ENCODE results near the gene SP140.
"Not testable (repeated sequence)": the region's sequence is repeated elsewhere in the genome, so short reads cannot be mapped to it uniquely, and the experiment has no call there.

SP140 gene

GRCh38 chr2:230327418-230328154, 102.0 kb downstream of the SP140 start:
- no peak for DNase-seq

GRCh38 chr2:230328155-230328458, 102.6 kb downstream of the SP140 start:
- DNase-seq, result no peak

GRCh38 chr2:230329946-230330605, 104.5 kb downstream of the SP140 start:
- DNase-seq, result no peak

- DNase-seq, result no peak
These were observed 105.2 kb downstream of the SP140 start for GRCh38 chr2:230330725-230331124.

GRCh38 chr2:230335461-230335863, 109.9 kb downstream of the SP140 start:
- DNase-seq, result no peak

- no peak for DNase-seq
These were observed 110.4 kb downstream of the SP140 start for GRCh38 chr2:230335864-230336506.

GRCh38 chr2:230341936-230342528, 116.5 kb downstream of the SP140 start:
- DNase-seq, result not testable (repeated sequence)

- DNase-seq, result not testable (repeated sequence)
These were observed 117.6 kb downstream of the SP140 start for GRCh38 chr2:230343041-230343624.

- DNase-seq, result no peak
These were observed 118.2 kb downstream of the SP140 start for GRCh38 chr2:230343747-230344146.

- DNase-seq, result no peak
These were observed 120.9 kb downstream of the SP140 start for GRCh38 chr2:230346465-230346864.

- DNase-seq, result no peak
These were observed 121.5 kb downstream of the SP140 start for GRCh38 chr2:230346921-230347533.

GRCh38 chr2:230347659-230348305, 122.2 kb downstream of the SP140 start:
- no peak for DNase-seq

GRCh38 chr2:230348787-230349186, 123.3 kb downstream of the SP140 start:
- no peak for DNase-seq

GRCh38 chr2:230356084-230356483, 130.5 kb downstream of the SP140 start:
- DNase-seq, result no peak

GRCh38 chr2:230358305-230358704, 132.8 kb downstream of the SP140 start:
- no peak for DNase-seq

GRCh38 chr2:230360028-230360427, 134.5 kb downstream of the SP140 start:
- no peak for DNase-seq

GRCh38 chr2:230362030-230362691, 136.6 kb downstream of the SP140 start:
- DNase-seq, result no peak

Data from activated T-cell treated with anti-CD3 and anti-CD28 coated beads, Interleukin-2, amount 50 U/mL, for 1 hour (primary cell).